ENCODE results near the gene FAM76A.

FAM76A gene

GRCh38 chr1:27772036-27772931 lies 46.5 kb downstream of the FAM76A start:
- peak overlapping the region; percentile 89 for H2AFZ ChIP-seq (ENCODE audit: low read length)

GRCh38 chr1:27772932-27773825 lies 47.4 kb downstream of the FAM76A start, which contains the start of gene STX12:
TSS of gene STX12 (plus strand) at chr1:27773219. CDS start at chr1:27773308, 89 bp downstream.
- Histone ChIP-seq H3K4me2 (ENCODE audit: low read depth, low read length, poor library complexity, severe bottlenecking) (peak within 1 kb of the TSS; percentile 86), H3K4me1 (ENCODE audit: insufficient read depth, low read length, poor library complexity, severe bottlenecking) (peaks cover 27% of the 10 kb centered on the region), H3K4me3 (ENCODE audit: low read length, poor library complexity, severe bottlenecking) (peak within 1 kb of the TSS; percentile 95), H3K36me3 (ENCODE audit: insufficient read depth, low read length) (no peaks in the 10 kb centered on the region), H3K27me3 (ENCODE audit: insufficient read depth, low read length, poor library complexity, severe bottlenecking) (no peaks in the 10 kb centered on the region), H3K9me3 (ENCODE audit: insufficient read depth, low read depth, low read length) (no peaks in the 10 kb centered on the region), H3F3A (ENCODE audit: low read depth) (peaks cover 3% of the 10 kb centered on the region; the same call in 1 of the 2 replicates), H2AFZ (ENCODE audit: low read length) (peak within 1 kb of the TSS; percentile 89), H3K79me2 (ENCODE audit: insufficient read depth, low read length) (peaks cover 43% of the 10 kb centered on the region), H3K9me2 (replicated peaks; ENCODE audit: low read depth, low read length) (no peaks in the 10 kb centered on the region), H4K20me1 (ENCODE audit: insufficient read depth, low read length, poor library complexity, severe bottlenecking) (peaks cover 14% of the 10 kb centered on the region), H3K9ac (ENCODE audit: low read depth, low read length, poor library complexity, severe bottlenecking) (peak within 1 kb of the TSS; percentile 86)
- TF ChIP-seq EZH2phosphoT487 (IDR thresholded peaks at IDR 0.05; ENCODE audit: borderline replicate concordance) = no peak
- no peak for TF ChIP-seq CTCF (conservative IDR thresholded peaks at IDR 0.05; ENCODE audit: low read length)

More at GRCh38 chr1:27772036-27772931, 46.5 kb downstream of the FAM76A start:
- Histone ChIP-seq H3K79me2 (ENCODE audit: insufficient read depth, low read length) (peaks cover 38% of the 10 kb centered on the region), H3K9ac (ENCODE audit: low read depth, low read length, poor library complexity, severe bottlenecking) (peak overlapping the region; percentile 41), H4K20me1 (ENCODE audit: insufficient read depth, low read length, poor library complexity, severe bottlenecking) (peaks cover 13% of the 10 kb centered on the region), H3F3A (ENCODE audit: low read depth) (peaks cover 3% of the 10 kb centered on the region; the same call in 1 of the 2 replicates), H3K36me3 (ENCODE audit: insufficient read depth, low read length) (no peaks in the 10 kb centered on the region), H3K9me2 (replicated peaks; ENCODE audit: low read depth, low read length) (no peaks in the 10 kb centered on the region), H3K27me3 (ENCODE audit: insufficient read depth, low read length, poor library complexity, severe bottlenecking) (no peaks in the 10 kb centered on the region), H3K4me2 (ENCODE audit: low read depth, low read length, poor library complexity, severe bottlenecking) (peak overlapping the region; percentile 86), H3K9me3 (ENCODE audit: insufficient read depth, low read depth, low read length) (no peaks in the 10 kb centered on the region), H3K4me3 (ENCODE audit: low read length, poor library complexity, severe bottlenecking) (peak overlapping the region; percentile 95), H3K4me1 (ENCODE audit: insufficient read depth, low read length, poor library complexity, severe bottlenecking) (peaks cover 27% of the 10 kb centered on the region)
- TF ChIP-seq EZH2phosphoT487 (IDR thresholded peaks at IDR 0.05; ENCODE audit: borderline replicate concordance) = no peak
- TF ChIP-seq CTCF (conservative IDR thresholded peaks at IDR 0.05; ENCODE audit: low read length) = no peak

- H3K4me3 ChIP-seq (ENCODE audit: low read length, poor library complexity, severe bottlenecking) = peak overlapping the region; percentile 95
- peak overlapping the region; percentile 89 for H2AFZ ChIP-seq (ENCODE audit: low read length)
- peaks cover 14% of the 10 kb centered on the region for H4K20me1 ChIP-seq (ENCODE audit: insufficient read depth, low read length, poor library complexity, severe bottlenecking)
- no peaks in the 10 kb centered on the region for H3K9me3 ChIP-seq (ENCODE audit: insufficient read depth, low read depth, low read length)
- H3K4me1 ChIP-seq (ENCODE audit: insufficient read depth, low read length, poor library complexity, severe bottlenecking) = peaks cover 27% of the 10 kb centered on the region
- no peaks in the 10 kb centered on the region for H3K27me3 ChIP-seq (ENCODE audit: insufficient read depth, low read length, poor library complexity, severe bottlenecking)
- TF ChIP-seq CTCF (conservative IDR thresholded peaks at IDR 0.05; ENCODE audit: low read length) = no peak
- peak overlapping the region; percentile 86 for H3K9ac ChIP-seq (ENCODE audit: low read depth, low read length, poor library complexity, severe bottlenecking)
- H3F3A ChIP-seq (ENCODE audit: low read depth) = peaks cover 3% of the 10 kb centered on the region; the same call in 1 of the 2 replicates
- H3K4me2 ChIP-seq (ENCODE audit: low read depth, low read length, poor library complexity, severe bottlenecking) = peak overlapping the region; percentile 86
- H3K36me3 ChIP-seq (ENCODE audit: insufficient read depth, low read length) = no peaks in the 10 kb centered on the region
- no peaks in the 10 kb centered on the region for H3K9me2 ChIP-seq (replicated peaks; ENCODE audit: low read depth, low read length)
- peaks cover 44% of the 10 kb centered on the region for H3K79me2 ChIP-seq (ENCODE audit: insufficient read depth, low read length)
Measured at GRCh38 chr1:27773826-27774445, 48.2 kb downstream of the FAM76A start.

All from Loucy (cell line).